ENCODE measurements around the gene PRXL2A.

The PRXL2A gene

DNA sequence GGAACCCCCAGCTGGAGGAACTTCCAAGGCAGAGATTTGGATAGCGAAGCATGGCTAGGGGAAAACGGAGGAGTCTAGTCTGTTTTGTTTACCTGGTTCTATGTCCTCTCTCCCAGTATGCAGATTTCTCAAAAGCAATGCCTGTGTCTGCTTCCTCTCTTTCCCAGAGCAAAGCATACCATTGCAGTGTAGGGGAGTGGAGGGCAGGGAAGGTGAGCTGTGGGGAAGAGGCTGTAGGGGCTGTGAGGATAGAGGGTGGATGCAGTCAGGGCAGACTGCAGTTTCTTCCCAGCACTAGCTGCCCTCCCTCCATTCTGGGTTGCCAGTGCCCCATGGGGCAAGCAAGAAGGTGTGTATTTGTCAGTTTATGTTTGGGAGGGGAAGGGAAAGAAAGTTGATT, 28.9 kb downstream of the PRXL2A start:
- TF ChIP-seq, protein P1, sequence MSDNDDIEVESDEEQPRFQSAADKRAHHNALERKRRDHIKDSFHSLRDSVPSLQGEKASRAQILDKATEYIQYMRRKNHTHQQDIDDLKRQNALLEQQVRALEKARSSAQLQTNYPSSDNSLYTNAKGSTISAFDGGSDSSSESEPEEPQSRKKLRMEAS (IDR thresholded peaks at IDR 0.05; ENCODE audit: low read depth, low read length): no peak
- TF ChIP-seq, protein P2, sequence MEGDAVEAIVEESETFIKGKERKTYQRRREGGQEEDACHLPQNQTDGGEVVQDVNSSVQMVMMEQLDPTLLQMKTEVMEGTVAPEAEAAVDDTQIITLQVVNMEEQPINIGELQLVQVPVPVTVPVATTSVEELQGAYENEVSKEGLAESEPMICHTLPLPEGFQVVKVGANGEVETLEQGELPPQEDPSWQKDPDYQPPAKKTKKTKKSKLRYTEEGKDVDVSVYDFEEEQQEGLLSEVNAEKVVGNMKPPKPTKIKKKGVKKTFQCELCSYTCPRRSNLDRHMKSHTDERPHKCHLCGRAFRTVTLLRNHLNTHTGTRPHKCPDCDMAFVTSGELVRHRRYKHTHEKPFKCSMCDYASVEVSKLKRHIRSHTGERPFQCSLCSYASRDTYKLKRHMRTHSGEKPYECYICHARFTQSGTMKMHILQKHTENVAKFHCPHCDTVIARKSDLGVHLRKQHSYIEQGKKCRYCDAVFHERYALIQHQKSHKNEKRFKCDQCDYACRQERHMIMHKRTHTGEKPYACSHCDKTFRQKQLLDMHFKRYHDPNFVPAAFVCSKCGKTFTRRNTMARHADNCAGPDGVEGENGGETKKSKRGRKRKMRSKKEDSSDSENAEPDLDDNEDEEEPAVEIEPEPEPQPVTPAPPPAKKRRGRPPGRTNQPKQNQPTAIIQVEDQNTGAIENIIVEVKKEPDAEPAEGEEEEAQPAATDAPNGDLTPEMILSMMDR (IDR thresholded peaks at IDR 0.05; ENCODE audit: low read depth, low read length): no peak
- TF ChIP-seq POLR2A (IDR thresholded peaks at IDR 0.05; ENCODE audit: extremely low read depth, insufficient read length) (no peak), MYC (IDR thresholded peaks at IDR 0.05; ENCODE audit: low read depth, low read length) (no peak)
- no peak overlapping the region for H3K4me3 ChIP-seq (ENCODE audit: low read depth, low read length)
- no peak for DNase-seq (ENCODE audit: low read depth)

DNA sequence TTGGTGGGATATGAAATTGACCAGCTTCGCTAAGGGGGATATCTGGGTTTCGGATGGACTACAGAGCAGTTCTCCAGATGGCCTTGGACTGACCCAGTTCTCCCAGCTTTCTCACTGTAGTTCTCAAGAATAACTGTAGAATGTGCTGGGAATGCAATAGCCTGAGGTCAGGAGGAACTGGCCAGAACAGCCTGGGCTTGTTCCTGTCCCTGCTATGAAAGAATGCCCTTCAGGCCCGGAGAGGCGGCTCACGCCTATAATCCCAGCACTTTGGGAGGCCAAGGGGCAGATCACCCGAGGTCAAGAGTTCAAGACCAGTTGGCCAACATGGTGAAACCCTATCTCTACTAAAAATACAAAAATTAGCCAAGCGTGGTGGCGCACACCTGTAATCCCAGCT, 33.5 kb downstream of the PRXL2A start:
- TF ChIP-seq MYC (IDR thresholded peaks at IDR 0.05; ENCODE audit: low read depth, low read length) (no peak), POLR2A (IDR thresholded peaks at IDR 0.05; ENCODE audit: extremely low read depth, insufficient read length) (no peak)
- TF ChIP-seq, protein P2 (IDR thresholded peaks at IDR 0.05; ENCODE audit: low read depth, low read length): no peak
- TF ChIP-seq, protein P1 (IDR thresholded peaks at IDR 0.05; ENCODE audit: low read depth, low read length): no peak
- DNase-seq (ENCODE audit: low read depth): no peak
- H3K4me3 ChIP-seq (ENCODE audit: low read depth, low read length): no peak overlapping the region

DNA sequence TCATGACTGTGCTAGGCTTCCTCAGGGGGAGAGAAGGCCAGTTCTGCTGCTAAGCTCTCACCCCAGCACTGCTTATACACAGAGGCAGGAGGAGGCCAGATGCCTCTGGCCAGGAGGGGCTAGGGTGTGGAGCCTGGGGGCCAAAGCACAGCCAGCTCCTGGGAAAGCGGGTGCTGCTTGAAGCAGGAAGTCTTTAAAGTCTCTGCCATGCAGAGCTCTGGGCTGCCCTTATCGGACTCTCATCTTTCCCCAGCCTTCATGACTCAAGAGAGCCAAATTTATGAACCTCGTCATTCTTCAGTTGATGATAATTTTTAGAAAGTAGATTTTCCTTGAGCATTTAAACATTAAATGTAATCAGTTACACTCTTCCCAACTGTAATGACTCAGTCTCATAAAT, 34.5 kb downstream of the PRXL2A start:
- no peak overlapping the region for H3K4me3 ChIP-seq (ENCODE audit: low read depth, low read length)
- DNase-seq (ENCODE audit: low read depth): no peak
- no peak for TF ChIP-seq MYC (IDR thresholded peaks at IDR 0.05; ENCODE audit: low read depth, low read length)
- TF ChIP-seq, protein P1 (IDR thresholded peaks at IDR 0.05; ENCODE audit: low read depth, low read length): no peak
- TF ChIP-seq, protein P2 (IDR thresholded peaks at IDR 0.05; ENCODE audit: low read depth, low read length): no peak
- TF ChIP-seq POLR2A (IDR thresholded peaks at IDR 0.05; ENCODE audit: extremely low read depth, insufficient read length): no peak

DNA sequence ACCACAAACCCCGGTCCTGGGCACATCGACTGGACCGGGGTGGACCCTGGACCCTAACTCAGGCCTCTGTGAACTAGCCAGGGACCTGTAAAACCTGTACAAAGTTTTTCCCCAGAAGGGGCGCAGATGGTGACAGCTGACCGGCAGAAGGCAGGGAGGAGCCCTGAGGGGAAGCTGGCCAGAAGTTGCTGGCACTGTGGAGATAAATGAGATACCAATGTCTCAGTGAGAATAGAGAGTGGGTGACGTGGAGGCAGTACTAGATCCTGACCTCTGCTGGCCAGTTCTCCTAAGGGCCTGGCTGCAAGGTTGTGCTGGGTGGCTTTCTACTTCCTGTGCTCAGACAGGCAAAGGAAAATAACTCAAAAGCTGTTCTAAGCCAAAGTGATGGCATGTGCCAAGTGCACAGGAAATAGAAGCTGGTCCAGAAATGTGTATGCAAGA, 35.2 kb downstream of the PRXL2A start:
- no peak overlapping the region for H3K4me3 ChIP-seq (ENCODE audit: low read depth, low read length)
- TF ChIP-seq, protein P1 (IDR thresholded peaks at IDR 0.05; ENCODE audit: low read depth, low read length): no peak
- TF ChIP-seq, protein P2 (IDR thresholded peaks at IDR 0.05; ENCODE audit: low read depth, low read length): peak; percentile 37
- peak; percentile 47 for DNase-seq (ENCODE audit: low read depth)

DNA sequence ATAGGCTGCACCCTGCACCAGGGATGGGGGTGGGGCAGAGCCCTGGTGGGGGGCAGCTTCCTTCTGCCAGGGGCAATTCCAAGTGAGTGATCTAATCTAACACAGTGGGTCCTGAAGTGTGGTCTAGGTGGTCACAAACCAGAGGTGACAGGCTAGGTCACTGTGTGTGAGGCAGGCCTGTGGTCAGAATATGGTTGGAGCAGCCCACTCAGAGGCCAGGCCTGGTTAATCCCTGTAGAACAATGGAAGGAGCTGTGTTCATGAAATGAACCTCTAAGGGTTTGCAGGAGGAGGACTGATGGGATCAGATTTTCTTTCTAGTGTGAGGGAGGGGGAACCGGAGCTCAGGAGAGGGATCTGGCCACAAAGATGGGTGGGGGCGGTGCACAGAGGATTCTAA, 35.8 kb downstream of the PRXL2A start:
- TF ChIP-seq, protein P1 (IDR thresholded peaks at IDR 0.05; ENCODE audit: low read depth, low read length): no peak
- no peak for TF ChIP-seq MYC (IDR thresholded peaks at IDR 0.05; ENCODE audit: low read depth, low read length)
- no peak for TF ChIP-seq POLR2A (IDR thresholded peaks at IDR 0.05; ENCODE audit: extremely low read depth, insufficient read length)
- TF ChIP-seq, protein P2 (IDR thresholded peaks at IDR 0.05; ENCODE audit: low read depth, low read length): no peak
- DNase-seq (ENCODE audit: low read depth): no peak
- H3K4me3 ChIP-seq (ENCODE audit: low read depth, low read length): no peak overlapping the region
